Activated T-cell treated with anti-CD3 and anti-CD28 coated beads for 4 hours (primary cell): ENCODE results near the gene LDLRAP1.

Experiments used
- DNase-seq: peaks from one replicate; pipeline ENCODE4 v3.0.0-alpha.2; 2020

LDLRAP1 gene

GRCh38 chr1:25544243-25544764 is 898 bp downstream of the LDLRAP1 start:
- DNase-seq: no peak

DNA sequence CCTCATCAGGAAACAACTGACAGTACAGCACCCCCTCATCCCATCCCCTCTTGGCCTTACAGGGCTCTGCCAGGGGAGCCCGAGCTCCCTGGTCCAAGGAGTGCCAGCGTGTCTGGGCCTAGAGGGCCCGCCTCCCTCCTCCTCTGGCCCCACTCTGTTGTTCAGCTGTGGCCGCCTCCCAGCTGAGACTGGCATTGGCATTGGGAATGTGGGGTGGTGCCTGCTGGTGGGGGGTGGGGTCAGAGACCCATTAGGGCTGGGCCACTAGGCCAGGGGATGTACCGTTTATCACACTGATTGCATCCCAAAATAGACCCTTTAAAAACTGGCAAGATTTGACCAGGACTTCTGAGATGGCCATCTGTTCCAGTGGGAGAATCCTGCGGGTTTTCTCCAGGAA is 1.4 kb downstream of the LDLRAP1 start:
- DNase-seq: no peak

- DNase-seq: no peak
Observed at GRCh38 chr1:25545767-25546166, 2.4 kb downstream of the LDLRAP1 start.

DNA sequence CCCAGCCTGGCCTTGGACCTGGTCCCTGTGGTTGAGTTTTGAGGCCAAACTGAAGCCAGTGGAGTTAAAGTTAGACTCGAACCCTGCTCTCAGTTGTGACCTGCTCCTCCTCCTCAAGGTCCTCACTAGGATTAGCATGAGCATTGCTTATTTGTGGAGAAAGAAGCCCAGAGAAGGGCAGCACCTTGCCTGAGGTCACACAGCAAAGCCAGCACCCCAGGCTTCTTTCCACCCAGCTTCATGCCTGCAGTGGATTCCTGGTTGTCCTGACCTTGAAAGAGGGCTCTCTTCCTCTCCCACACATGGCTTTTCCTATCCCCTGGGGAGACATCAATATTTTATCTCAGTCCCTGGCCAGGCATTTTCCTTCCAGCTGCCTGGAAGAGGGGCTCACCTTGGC is 2.8 kb downstream of the LDLRAP1 start:
- DNase-seq: no peak

DNA sequence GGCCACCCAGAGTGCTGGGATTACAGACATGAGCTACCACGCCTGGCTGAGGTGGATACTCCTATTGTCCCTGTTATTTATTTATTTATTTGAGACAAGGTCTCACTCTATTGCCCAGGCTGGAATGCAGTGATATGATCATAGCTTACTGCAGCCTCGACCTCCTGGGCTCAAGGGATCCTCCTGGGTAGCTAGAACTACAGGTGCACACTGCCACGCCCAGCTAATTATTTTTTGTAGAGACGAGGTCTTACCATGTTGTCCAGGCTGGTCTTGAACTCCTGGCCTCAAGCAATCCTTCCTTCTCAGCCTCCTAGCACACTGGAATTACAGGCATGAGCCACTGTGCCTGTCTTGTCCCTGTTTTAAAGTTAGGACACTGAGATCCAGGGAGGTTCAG is 5.2 kb downstream of the LDLRAP1 start:
- no peak for DNase-seq

DNA sequence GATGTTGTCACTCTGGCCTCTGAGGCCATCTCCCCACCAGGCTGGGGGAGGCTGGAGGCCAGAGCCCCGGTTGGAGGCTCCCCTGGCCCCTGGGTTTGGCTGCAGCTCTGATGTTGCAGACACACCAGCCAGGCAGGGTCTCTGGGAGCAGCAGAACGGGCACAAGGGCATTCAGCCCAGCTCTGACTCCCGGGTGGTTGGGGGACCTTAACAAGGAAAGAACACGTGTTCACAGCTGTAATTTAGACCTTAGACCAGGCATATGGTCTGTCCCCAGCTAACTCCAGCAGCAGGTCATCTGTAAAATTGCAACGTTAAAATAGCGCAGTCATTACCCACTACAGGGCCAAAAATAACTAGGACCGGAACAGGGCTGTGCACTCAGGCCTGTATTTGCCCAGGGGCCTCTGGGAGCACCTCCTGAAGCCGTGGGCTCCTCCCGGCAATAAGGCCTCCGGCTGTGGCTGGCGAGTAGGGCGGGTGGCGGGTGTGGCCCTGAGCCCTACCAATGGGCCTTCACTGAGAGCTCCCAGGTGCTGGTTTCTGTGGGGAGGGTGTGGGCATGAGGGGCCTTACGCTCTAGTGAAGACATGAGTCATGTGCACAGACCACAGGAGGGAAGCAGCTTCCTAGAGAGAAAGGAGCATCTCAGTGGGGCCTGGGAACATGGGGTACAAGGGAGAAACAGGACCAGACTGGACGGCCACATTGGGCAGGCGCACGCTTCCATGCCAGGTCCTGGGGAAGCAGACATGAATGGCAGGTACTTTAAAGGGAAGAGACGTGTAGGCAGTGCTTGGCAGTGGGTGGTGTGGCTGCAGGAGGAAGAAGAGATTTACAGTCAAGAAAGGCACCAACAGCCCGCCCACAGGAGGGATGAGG is 6.1 kb downstream of the LDLRAP1 start:
- peak; percentile 59 for DNase-seq

DNA sequence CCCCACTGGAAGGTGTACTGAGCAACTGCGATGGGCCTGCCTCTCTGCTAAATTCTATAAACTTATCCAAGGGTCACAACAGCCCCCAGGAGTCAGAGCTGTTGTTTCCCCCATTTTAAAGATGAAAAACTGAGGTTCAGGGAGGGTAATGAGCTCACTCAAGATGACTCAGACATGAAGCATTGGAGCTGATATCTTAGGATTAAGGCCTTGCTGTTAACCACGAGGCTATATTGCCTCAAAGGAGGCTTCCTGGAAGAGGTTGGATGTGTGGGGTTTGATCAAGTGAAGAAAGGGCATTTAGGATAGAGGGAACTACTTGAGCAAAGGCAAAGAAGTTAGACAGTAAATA is 6.7 kb downstream of the LDLRAP1 start:
- DNase-seq: no peak

GRCh38 chr1:25550683-25551310 is 7.4 kb downstream of the LDLRAP1 start:
- no peak for DNase-seq

- no peak for DNase-seq
Observed at GRCh38 chr1:25553749-25554429, 10.5 kb downstream of the LDLRAP1 start.

GRCh38 chr1:25554430-25554780 is 11.0 kb downstream of the LDLRAP1 start:
- DNase-seq: no peak

DNA sequence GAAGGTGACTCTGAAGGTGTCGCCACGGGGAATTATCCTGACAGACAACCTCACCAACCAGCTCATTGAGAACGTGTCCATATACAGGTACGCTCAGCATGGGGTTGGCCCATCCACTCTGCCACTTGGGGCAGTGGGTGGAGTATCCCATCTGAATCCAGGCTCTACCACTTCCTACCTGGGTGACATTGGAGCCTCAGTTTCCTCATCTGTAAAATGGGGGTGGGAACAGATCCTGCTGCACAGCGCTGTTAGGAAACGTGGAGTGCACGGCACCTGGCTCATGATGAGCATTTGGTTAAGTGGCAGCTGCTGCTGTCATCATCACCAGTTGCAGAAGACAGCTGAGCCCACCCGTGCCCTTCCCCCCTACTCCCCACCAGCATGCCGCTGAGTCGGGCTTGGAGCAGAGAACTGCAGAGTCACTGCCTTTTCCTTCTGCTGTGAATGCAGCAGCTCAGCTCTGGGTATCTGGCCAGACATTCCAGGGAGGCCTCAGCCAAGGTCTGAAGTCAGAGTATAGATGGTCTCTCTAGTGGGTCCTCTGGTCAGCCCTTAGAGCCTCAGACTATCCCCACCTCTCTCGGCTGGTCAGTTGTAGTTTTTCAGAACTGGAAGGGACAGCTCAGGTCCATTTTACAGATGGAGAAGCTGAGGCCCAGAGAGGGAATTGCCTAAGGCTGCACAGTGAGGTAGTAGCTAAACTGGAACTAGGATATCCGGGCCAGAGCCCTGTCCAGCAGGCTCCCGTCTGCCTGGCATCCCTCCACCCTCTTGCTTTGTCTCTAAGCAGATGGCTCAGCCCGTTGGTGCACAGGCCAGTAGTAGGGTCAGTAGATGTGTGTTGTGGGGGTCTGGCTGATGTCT is 11.7 kb downstream of the LDLRAP1 start:
- no peak for DNase-seq

- DNase-seq: no peak
Observed at GRCh38 chr1:25555753-25556092, 12.3 kb downstream of the LDLRAP1 start.

DNA sequence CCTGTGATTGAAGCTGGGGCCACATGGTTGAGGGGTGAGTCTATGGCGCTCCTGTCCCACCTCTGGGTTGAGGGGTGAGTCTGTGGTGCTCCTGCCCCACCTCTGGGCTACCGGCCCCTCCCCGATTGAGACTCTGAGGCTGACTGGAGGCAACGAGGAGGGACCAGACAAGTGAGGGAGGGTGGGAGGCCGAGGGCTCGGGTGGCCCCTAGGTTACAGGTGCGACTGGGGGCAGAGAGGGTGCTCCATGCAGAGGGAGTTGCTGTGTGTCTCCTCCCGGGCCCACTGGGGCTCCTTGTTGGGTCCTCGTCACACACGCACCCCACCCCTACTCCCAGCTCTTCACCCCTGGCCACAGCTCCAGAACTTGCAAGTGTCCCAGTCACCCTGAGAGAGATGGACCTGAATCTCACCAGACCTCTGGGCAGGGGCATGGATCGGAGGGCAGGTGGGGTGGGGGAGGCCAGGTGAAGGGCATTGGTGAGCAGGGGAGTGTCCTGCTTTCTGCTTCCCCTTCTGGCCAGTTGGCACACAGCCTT is 12.8 kb downstream of the LDLRAP1 start:
- DNase-seq: no peak

DNA sequence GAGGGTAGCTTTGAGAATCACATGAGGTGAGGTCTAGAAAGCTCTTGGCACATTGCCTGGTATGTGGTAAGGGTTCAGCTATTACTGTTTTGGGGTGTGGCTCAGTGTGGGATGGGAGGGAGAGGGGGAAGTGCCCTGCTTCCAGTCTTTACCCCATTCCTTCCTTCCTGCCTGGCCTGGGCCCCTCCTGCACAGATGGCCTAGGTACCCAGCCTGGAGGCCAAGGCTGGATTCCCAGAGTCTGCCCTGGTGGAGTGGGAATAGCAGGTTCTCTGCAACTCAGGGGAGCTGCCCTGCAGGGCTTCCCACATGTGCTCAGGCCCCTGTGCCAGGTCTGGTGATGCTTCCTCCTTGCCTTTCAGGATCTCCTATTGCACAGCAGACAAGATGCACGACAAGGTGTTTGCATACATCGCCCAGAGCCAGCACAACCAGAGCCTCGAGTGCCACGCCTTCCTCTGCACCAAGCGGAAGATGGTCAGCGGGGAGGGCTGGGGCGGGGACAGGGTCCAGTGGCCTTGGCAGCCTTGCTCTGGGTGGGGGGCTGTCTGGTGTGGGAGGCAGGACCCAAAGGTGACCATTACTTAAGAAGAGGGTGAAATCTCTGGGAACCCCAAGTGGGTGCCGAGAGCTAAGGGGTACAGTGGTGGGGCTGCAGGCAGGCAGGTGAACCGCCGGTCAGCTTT is 13.5 kb downstream of the LDLRAP1 start:
- no peak for DNase-seq

DNA sequence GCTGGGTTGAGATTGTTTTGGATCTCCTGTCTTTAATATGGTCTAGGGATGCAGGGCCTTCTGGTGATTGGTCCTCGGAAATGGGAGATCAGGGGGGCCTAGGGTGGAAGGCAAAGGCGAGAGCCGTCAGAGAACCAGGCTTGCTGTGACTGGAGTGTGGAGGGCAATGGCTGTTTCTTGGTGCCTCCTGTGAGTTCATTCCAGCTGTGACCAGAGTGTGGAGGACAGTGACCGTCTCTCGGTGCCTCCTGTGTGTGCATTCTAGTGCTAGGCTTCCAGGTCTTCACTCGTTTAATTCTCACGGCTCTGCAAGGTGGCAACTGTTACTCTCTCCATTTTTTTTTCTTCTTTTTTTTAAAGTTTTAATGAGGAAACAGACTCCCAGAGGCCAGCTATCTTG is 14.1 kb downstream of the LDLRAP1 start:
- DNase-seq: no peak

DNA sequence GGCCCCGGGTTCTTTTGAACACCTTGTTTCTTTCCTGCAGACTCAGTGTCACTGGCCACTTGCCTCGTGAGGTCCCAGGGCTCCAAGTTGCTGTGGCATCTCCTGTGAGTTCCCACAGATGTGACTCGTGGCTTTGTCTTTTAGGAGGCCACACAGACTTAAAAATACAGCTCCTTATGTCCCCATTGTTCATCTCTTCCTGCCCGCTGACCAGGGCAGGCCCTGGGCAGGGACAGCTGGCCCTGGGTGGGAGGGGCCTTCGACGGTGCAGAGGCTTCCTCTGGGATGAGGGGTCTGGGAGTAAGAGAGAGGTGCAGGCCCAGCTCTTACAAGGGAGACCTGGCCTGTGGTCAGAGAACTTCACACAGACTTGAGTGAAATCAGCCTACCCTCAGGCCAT is 15.6 kb downstream of the LDLRAP1 start:
- DNase-seq: no peak

DNA sequence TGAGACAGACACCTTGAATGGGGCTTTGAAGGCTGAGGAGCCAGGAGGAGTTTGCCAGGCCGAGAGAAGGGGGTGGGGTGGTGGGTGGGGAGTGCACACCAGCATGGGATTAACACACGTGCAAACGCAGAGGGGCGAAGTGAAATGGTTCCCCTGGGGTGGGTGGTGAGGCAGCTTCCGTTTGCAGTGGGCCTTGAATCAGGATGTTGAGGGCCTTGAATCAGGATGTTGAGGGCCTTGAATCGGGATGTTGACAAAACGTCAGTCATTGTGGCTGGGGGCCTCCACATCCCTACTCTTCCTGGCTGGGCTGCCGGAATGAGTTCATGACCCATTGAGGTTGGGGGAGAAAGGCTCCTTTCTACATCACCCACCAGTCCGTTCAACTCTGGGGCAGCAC is 16.6 kb downstream of the LDLRAP1 start:
- DNase-seq: no peak

DNA sequence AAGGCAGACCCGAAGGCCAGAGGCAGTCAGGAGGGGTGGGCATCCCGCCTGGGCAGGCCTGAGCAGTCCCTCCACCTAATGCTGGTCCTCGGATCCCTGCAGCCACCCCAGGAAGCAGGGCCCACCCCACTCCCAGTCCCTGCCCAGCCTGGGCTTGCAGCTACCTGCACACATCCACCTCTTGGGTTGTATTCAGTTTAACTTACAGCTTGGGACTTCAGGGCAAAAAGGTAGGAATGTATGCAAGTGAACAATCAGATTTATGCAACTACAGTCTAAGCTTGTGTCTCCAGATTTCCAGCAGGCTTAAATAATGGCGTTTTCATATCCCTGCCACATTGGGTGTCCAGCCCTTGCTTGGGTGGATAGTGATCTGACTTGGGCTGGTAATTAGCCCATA is 17.4 kb downstream of the LDLRAP1 start:
- no peak for DNase-seq

GRCh38 chr1:25561421-25562100 is 18.2 kb downstream of the LDLRAP1 start:
- no peak for DNase-seq

- peak; percentile 40 for DNase-seq
Observed at GRCh38 chr1:25562101-25562927, 18.9 kb downstream of the LDLRAP1 start.

GRCh38 chr1:25562928-25563283 is 19.5 kb downstream of the LDLRAP1 start:
- no peak for DNase-seq
